ENCODE data around the gene GAMT. TPM values are rescaled to one million over a fixed set of nuclear protein-coding genes. Genes with fewer than 3 reads are reported as not detected.

Gene GAMT
- total RNA-seq, 4 donors from 2014 or later = 27.8 to 40.3 (median 34.0) TPM

GRCh38 chr19:1412323-1412923, 11.1 kb upstream of the GAMT start:
- no peak overlapping the region for H3K4me3 ChIP-seq
- TF ChIP-seq CTCF (IDR thresholded peaks at IDR 0.05) = no peak
- TF ChIP-seq POLR2A (IDR thresholded peaks at IDR 0.05) = no peak
- TF ChIP-seq EP300 (IDR thresholded peaks at IDR 0.05) = no peak
- TF ChIP-seq POLR2AphosphoS5 (IDR thresholded peaks at IDR 0.05) = no peak
- WGBS = 40% methylated on average over 4 of the region's 21 CpGs

GRCh38 chr19:1411255-1412191, 10.2 kb upstream of the GAMT start:
- 75% methylated on average over 12 of the region's 29 CpGs for WGBS
- Histone ChIP-seq H3K4me3 (peak overlapping the region; percentile 9), H3K27me3 (no peaks in the 10 kb centered on the region), H3K9me3 (no peaks in the 10 kb centered on the region), H3K4me1 (peaks cover 85% of the 10 kb centered on the region), H3K36me3 (peaks cover 11% of the 10 kb centered on the region), H3K27ac (peak overlapping the region; percentile 36)
- no peak for TF ChIP-seq CTCF (IDR thresholded peaks at IDR 0.05)
- TF ChIP-seq POLR2AphosphoS5 (IDR thresholded peaks at IDR 0.05) = no peak
- TF ChIP-seq POLR2A (IDR thresholded peaks at IDR 0.05) = no peak
- TF ChIP-seq EP300 (IDR thresholded peaks at IDR 0.05) = no peak
- DNase-seq (ENCODE audit: low spot score in 2 of 2) = no peak

More at GRCh38 chr19:1412323-1412923, 11.1 kb upstream of the GAMT start:
- Histone ChIP-seq H3K27me3 (no peaks in the 10 kb centered on the region), H3K36me3 (peaks cover 11% of the 10 kb centered on the region), H3K27ac (peak overlapping the region; percentile 36), H3K4me1 (peaks cover 88% of the 10 kb centered on the region), H3K9me3 (no peaks in the 10 kb centered on the region)
- no peak for DNase-seq (ENCODE audit: low spot score in 2 of 2)

GRCh38 chr19:1410789-1411188, 9.4 kb upstream of the GAMT start:
- Histone ChIP-seq H3K4me1 (peaks cover 85% of the 10 kb centered on the region), H3K36me3 (peaks cover 11% of the 10 kb centered on the region), H3K4me3 (peak overlapping the region; percentile 100), H3K27ac (peak overlapping the region; percentile 30), H3K27me3 (no peaks in the 10 kb centered on the region), H3K9me3 (no peaks in the 10 kb centered on the region)
- DNase-seq (ENCODE audit: low spot score in 2 of 2) = no peak
- TF ChIP-seq CTCF (IDR thresholded peaks at IDR 0.05) (no peak), POLR2AphosphoS5 (IDR thresholded peaks at IDR 0.05) (no peak), EP300 (IDR thresholded peaks at IDR 0.05) (no peak), POLR2A (IDR thresholded peaks at IDR 0.05) (no peak)
- 79% methylated on average over 9 of the region's 9 CpGs for WGBS

- no peaks in the 10 kb centered on the region for H3K27me3 ChIP-seq
- TF ChIP-seq CTCF (IDR thresholded peaks at IDR 0.05) = no peak
- TF ChIP-seq POLR2AphosphoS5 (IDR thresholded peaks at IDR 0.05) = no peak
- no peak for TF ChIP-seq EP300 (IDR thresholded peaks at IDR 0.05)
- no peak for TF ChIP-seq POLR2A (IDR thresholded peaks at IDR 0.05)
- H3K27ac ChIP-seq = peak overlapping the region; percentile 30
- peaks cover 80% of the 10 kb centered on the region for H3K4me1 ChIP-seq
- WGBS = 73% methylated on average over 8 of the region's 23 CpGs
- H3K9me3 ChIP-seq = no peaks in the 10 kb centered on the region
- H3K4me3 ChIP-seq = peak overlapping the region; percentile 100
- peaks cover 11% of the 10 kb centered on the region for H3K36me3 ChIP-seq
- DNase-seq (ENCODE audit: low spot score in 2 of 2) = no peak
These were observed 8.9 kb upstream of the GAMT start for GRCh38 chr19:1410136-1410786.
